Trophoblast cell (in vitro differentiated cells and primary cell): ENCODE data around the gene EPHB2.

Experiments used
- DNase-seq, 2 donors: peaks; one replicate each; pipeline ENCODE4 v3.0.0-alpha.2; 2016
- H2AFZ ChIP-seq: 2 replicates; pipeline ENCODE4 v1.6.1; 2013; ENCODE audit warnings: low read length, moderate library complexity, mild to moderate bottlenecking; ENCODE audit not compliant: insufficient read depth, poor library complexity
- H2AK5ac ChIP-seq: 2 replicates; pipeline ENCODE4 v1.6.1; 2013; ENCODE audit warnings: mild to moderate bottlenecking, low read length
- H2BK120ac ChIP-seq: 2 replicates; pipeline ENCODE4 v1.6.1; 2013; ENCODE audit warnings: low read length, mild to moderate bottlenecking, moderate library complexity; ENCODE audit not compliant: insufficient read depth, poor library complexity
- H2BK12ac ChIP-seq: 2 replicates; pipeline ENCODE4 v1.6.1; 2013; ENCODE audit warnings: mild to moderate bottlenecking, low read length, moderate library complexity
- H2BK5ac ChIP-seq: 2 replicates; pipeline ENCODE4 v1.6.1; 2013; ENCODE audit warnings: low read length, low read depth, moderate library complexity, mild to moderate bottlenecking; ENCODE audit not compliant: poor library complexity
- H3K14ac ChIP-seq: 2 replicates; pipeline ENCODE4 v1.6.1; 2013; ENCODE audit warnings: mild to moderate bottlenecking, low read length
- H3K18ac ChIP-seq: 2 replicates; pipeline ENCODE4 v1.6.1; 2013; ENCODE audit warnings: mild to moderate bottlenecking, low read length
- H3K23ac ChIP-seq: 2 replicates; pipeline ENCODE4 v1.6.1; 2013; ENCODE audit warnings: low read length
- H3K27ac ChIP-seq: 2 replicates; pipeline ENCODE4 v1.5.1; 2013; ENCODE audit warnings: low read depth, mild to moderate bottlenecking, inconsistent platforms, low read length, moderate library complexity
- H3K27me3 ChIP-seq: 2 replicates; pipeline ENCODE4 v1.6.1; 2013; ENCODE audit warnings: inconsistent platforms, mild to moderate bottlenecking, low read length, moderate library complexity; ENCODE audit not compliant: insufficient read depth
- H3K36me3 ChIP-seq, 2 experiments: 1 replicate in 1 of 2; 2 replicates in 1 of 2; pipeline ENCODE4 v1.6.1; 2013; ENCODE audit warnings: low read length in 2 of 2, mild to moderate bottlenecking in 2 of 2, moderate library complexity in 1 of 2; ENCODE audit not compliant: insufficient read depth in 2 of 2, control insufficient read depth in 1 of 2
- H3K4ac ChIP-seq: 2 replicates; pipeline ENCODE4 v1.6.1; 2013; ENCODE audit warnings: low read depth, mild to moderate bottlenecking, low read length, moderate library complexity
- H3K4me1 ChIP-seq, 2 experiments: 1 replicate in 1 of 2; 2 replicates in 1 of 2; pipeline ENCODE4 v1.6.1; 2013; ENCODE audit warnings: low read length in 2 of 2, mild to moderate bottlenecking in 2 of 2, moderate library complexity in 1 of 2; ENCODE audit not compliant: insufficient read depth in 2 of 2, control insufficient read depth in 1 of 2
- H3K4me2 ChIP-seq: 2 replicates; pipeline ENCODE4 v1.6.1; 2013; ENCODE audit warnings: inconsistent platforms, mild to moderate bottlenecking, low read length, moderate library complexity
- H3K4me3 ChIP-seq: 2 replicates; pipeline ENCODE4 v1.5.1; 2013; ENCODE audit warnings: mild to moderate bottlenecking, low read depth, low read length, inconsistent platforms
- H3K79me1 ChIP-seq: one replicate; pipeline ENCODE4 v1.6.1; 2013; ENCODE audit warnings: low read length
- H3K79me2 ChIP-seq: 2 replicates; pipeline ENCODE4 v1.6.1; 2013; ENCODE audit warnings: low read length, mild to moderate bottlenecking; ENCODE audit not compliant: control insufficient read depth, insufficient read depth, poor library complexity
- H3K9ac ChIP-seq: 2 replicates; pipeline ENCODE4 v1.6.1; 2013; ENCODE audit warnings: mild to moderate bottlenecking, low read length
- H3K9me3 ChIP-seq: 2 replicates; pipeline ENCODE4 v1.6.1; 2013; ENCODE audit warnings: low read depth, mild to moderate bottlenecking, control low read depth, inconsistent platforms, low read length; ENCODE audit not compliant: insufficient read depth
- H4K12ac ChIP-seq: 2 replicates; pipeline ENCODE4 v1.6.1; 2013; ENCODE audit warnings: low read depth, mild to moderate bottlenecking, low read length, moderate library complexity
- H4K8ac ChIP-seq: 2 replicates; pipeline ENCODE4 v1.6.1; 2013; ENCODE audit warnings: low read depth, mild to moderate bottlenecking, low read length, moderate library complexity
- H4K91ac ChIP-seq: one replicate; pipeline ENCODE4 v1.6.1; 2013; ENCODE audit warnings: low read depth, mild to moderate bottlenecking, low read length, moderate library complexity
- WGBS: extraction: QIAGEN DNeasy Blood & Tissue Kit; methylation state at CpG from one replicate; pipeline ENCODE4 v1.1.7; 2013; ENCODE audit warnings: missing lambda C conversion rate; ENCODE audit not compliant: insufficient read length, insufficient coverage; ENCODE audit errors: extremely low coverage; 5-methylcytosine and 5-hydroxymethylcytosine counted together

Gene EPHB2

GRCh38 chr1:22777388-22778057 is 66.9 kb downstream of the EPHB2 start:
- no peak overlapping the region for H2AFZ ChIP-seq
- no CpG with 5 or more reads among the region's 7 CpGs for WGBS

DNA sequence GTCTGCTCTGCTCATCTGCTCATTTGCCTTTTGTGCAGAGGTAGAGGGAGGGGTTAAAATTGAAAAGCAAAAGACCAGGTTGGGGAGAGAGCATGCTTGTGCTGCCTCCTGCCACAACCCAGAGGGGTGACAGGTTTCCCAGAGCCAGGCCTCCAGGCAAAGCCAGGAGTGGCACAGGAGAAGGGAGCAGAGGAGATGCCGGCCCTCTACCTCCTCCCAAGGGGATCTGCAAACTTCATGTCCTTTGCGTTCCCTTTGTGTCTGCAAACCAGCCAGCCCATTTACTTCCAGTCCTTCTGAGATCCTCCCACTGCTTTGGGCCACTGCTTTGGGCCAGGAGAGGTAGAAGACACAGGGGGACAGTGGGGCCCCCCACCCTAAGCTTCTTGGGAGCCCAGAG is 67.8 kb downstream of the EPHB2 start:
- no peak overlapping the region for H2BK5ac ChIP-seq
- H3K36me3 ChIP-seq: no peaks in the 10 kb centered on the region
- no peak overlapping the region for H2AK5ac ChIP-seq
- H4K8ac ChIP-seq: no peak overlapping the region
- no peak overlapping the region for H3K14ac ChIP-seq
- no peak overlapping the region for H4K12ac ChIP-seq
- H3K27ac ChIP-seq: no peak overlapping the region
- no CpG with 5 or more reads among the region's 2 CpGs for WGBS
- no peak overlapping the region for H3K9ac ChIP-seq
- DNase-seq: no peak
- no peak overlapping the region for H3K18ac ChIP-seq
- no peak overlapping the region for H4K91ac ChIP-seq
- H3K9me3 ChIP-seq: no peaks in the 10 kb centered on the region
- no peaks in the 10 kb centered on the region for H3K4me1 ChIP-seq
- no peak overlapping the region for H3K4me3 ChIP-seq
- no peak overlapping the region for H2AFZ ChIP-seq
- H3K79me1 ChIP-seq: no peaks in the 10 kb centered on the region
- no peaks in the 10 kb centered on the region for H3K27me3 ChIP-seq
- no peak overlapping the region for H3K23ac ChIP-seq
- H3K4ac ChIP-seq: no peak overlapping the region
- no peak overlapping the region for H3K4me2 ChIP-seq
- H2BK12ac ChIP-seq: no peak overlapping the region
- H2BK120ac ChIP-seq: no peak overlapping the region
- no peaks in the 10 kb centered on the region for H3K79me2 ChIP-seq

More at GRCh38 chr1:22777388-22778057, 66.9 kb downstream of the EPHB2 start:
- H2BK12ac ChIP-seq: no peak overlapping the region
- H3K79me1 ChIP-seq: no peaks in the 10 kb centered on the region
- no peak overlapping the region for H3K23ac ChIP-seq
- no peak for DNase-seq
- H4K12ac ChIP-seq: no peak overlapping the region
- H3K4ac ChIP-seq: no peak overlapping the region
- no peak overlapping the region for H3K4me3 ChIP-seq
- H2BK5ac ChIP-seq: no peak overlapping the region
- H4K91ac ChIP-seq: no peak overlapping the region
- no peaks in the 10 kb centered on the region for H3K4me1 ChIP-seq
- H3K18ac ChIP-seq: no peak overlapping the region
- no peak overlapping the region for H4K8ac ChIP-seq
- H3K4me2 ChIP-seq: no peak overlapping the region
- no peaks in the 10 kb centered on the region for H3K79me2 ChIP-seq
- H3K9me3 ChIP-seq: no peaks in the 10 kb centered on the region
- H3K9ac ChIP-seq: no peak overlapping the region
- no peak overlapping the region for H2BK120ac ChIP-seq
- no peak overlapping the region for H3K27ac ChIP-seq
- no peak overlapping the region for H3K14ac ChIP-seq
- H2AK5ac ChIP-seq: no peak overlapping the region
- H3K36me3 ChIP-seq: no peaks in the 10 kb centered on the region
- H3K27me3 ChIP-seq: no peaks in the 10 kb centered on the region

- H3K4me2 ChIP-seq: no peak overlapping the region
- H3K23ac ChIP-seq: no peak overlapping the region
- H2BK12ac ChIP-seq: no peak overlapping the region
- DNase-seq: no peak
- H3K27ac ChIP-seq: no peak overlapping the region
- no peak overlapping the region for H3K4ac ChIP-seq
- H2AK5ac ChIP-seq: no peak overlapping the region
- no peak overlapping the region for H3K9ac ChIP-seq
- H2AFZ ChIP-seq: no peak overlapping the region
- H4K91ac ChIP-seq: no peak overlapping the region
- no CpG with 5 or more reads among the region's 9 CpGs for WGBS
- no peak overlapping the region for H2BK120ac ChIP-seq
- H3K4me3 ChIP-seq: no peak overlapping the region
- no peaks in the 10 kb centered on the region for H3K9me3 ChIP-seq
- H3K79me2 ChIP-seq: no peaks in the 10 kb centered on the region
- no peaks in the 10 kb centered on the region for H3K27me3 ChIP-seq
- no peak overlapping the region for H4K8ac ChIP-seq
- H4K12ac ChIP-seq: no peak overlapping the region
- no peaks in the 10 kb centered on the region for H3K4me1 ChIP-seq
- H3K18ac ChIP-seq: no peak overlapping the region
- no peaks in the 10 kb centered on the region for H3K79me1 ChIP-seq
- H3K14ac ChIP-seq: no peak overlapping the region
- H3K36me3 ChIP-seq: no peaks in the 10 kb centered on the region
- no peak overlapping the region for H2BK5ac ChIP-seq
Observed at GRCh38 chr1:22778862-22779520, 68.4 kb downstream of the EPHB2 start.

- H3K14ac ChIP-seq: no peak overlapping the region
- H2BK12ac ChIP-seq: no peak overlapping the region
- no peaks in the 10 kb centered on the region for H3K4me1 ChIP-seq
- no peaks in the 10 kb centered on the region for H3K9me3 ChIP-seq
- H2AFZ ChIP-seq: no peak overlapping the region
- no peak overlapping the region for H3K4me2 ChIP-seq
- H3K27me3 ChIP-seq: no peaks in the 10 kb centered on the region
- no peak overlapping the region for H3K18ac ChIP-seq
- no peaks in the 10 kb centered on the region for H3K36me3 ChIP-seq
- DNase-seq: peak; percentile 76 to 86
- no peak overlapping the region for H3K27ac ChIP-seq
- no peak overlapping the region for H3K4ac ChIP-seq
- no peak overlapping the region for H4K8ac ChIP-seq
- no peak overlapping the region for H3K9ac ChIP-seq
- H3K23ac ChIP-seq: no peak overlapping the region
- H3K79me1 ChIP-seq: no peaks in the 10 kb centered on the region
- H2AK5ac ChIP-seq: no peak overlapping the region
- no CpG with 5 or more reads among the region's 14 CpGs for WGBS
- H4K12ac ChIP-seq: no peak overlapping the region
- no peak overlapping the region for H3K4me3 ChIP-seq
- no peak overlapping the region for H2BK5ac ChIP-seq
- H2BK120ac ChIP-seq: no peak overlapping the region
- H3K79me2 ChIP-seq: no peaks in the 10 kb centered on the region
- H4K91ac ChIP-seq: no peak overlapping the region
Observed at GRCh38 chr1:22780696-22781095, 70.1 kb downstream of the EPHB2 start.
